ENCODE data around the gene TBC1D1. TPM values are rescaled to one million over a fixed set of nuclear protein-coding genes. Genes with fewer than 3 reads are reported as not detected.

Gene TBC1D1
- total and polyA plus RNA-seq, 8 donors = 53.3 to 78.9 (median 71.1) TPM

DNA sequence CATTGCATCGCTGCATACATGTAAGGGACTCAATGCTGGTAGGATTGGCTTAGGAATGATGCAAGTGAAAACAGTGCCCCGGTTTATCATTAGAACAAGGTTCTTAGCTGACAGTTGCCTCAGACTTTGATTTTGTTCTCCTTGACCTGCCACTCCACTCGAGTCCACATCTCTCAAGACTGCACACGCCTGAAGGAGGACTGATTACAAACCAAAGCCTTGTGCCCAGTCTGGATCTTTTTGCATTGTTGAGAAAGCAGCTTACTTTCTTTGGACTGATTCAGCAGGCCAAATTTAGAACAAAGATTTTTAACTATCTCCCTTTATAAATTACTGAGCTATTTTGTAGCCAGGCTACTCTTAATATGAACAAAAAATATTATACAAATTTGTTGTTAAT is 194.9 kb downstream of the TBC1D1 start:
- TF ChIP-seq, protein P1, sequence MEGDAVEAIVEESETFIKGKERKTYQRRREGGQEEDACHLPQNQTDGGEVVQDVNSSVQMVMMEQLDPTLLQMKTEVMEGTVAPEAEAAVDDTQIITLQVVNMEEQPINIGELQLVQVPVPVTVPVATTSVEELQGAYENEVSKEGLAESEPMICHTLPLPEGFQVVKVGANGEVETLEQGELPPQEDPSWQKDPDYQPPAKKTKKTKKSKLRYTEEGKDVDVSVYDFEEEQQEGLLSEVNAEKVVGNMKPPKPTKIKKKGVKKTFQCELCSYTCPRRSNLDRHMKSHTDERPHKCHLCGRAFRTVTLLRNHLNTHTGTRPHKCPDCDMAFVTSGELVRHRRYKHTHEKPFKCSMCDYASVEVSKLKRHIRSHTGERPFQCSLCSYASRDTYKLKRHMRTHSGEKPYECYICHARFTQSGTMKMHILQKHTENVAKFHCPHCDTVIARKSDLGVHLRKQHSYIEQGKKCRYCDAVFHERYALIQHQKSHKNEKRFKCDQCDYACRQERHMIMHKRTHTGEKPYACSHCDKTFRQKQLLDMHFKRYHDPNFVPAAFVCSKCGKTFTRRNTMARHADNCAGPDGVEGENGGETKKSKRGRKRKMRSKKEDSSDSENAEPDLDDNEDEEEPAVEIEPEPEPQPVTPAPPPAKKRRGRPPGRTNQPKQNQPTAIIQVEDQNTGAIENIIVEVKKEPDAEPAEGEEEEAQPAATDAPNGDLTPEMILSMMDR (IDR thresholded peaks at IDR 0.05) = no peak
- Histone ChIP-seq H3K4me1 (peaks cover 0 to 16% of the 10 kb centered on the region in 2 donors), H3K27ac (no peak overlapping the region), H3K27me3 (no peaks in the 10 kb centered on the region), H3K4me3 (no peak overlapping the region), H3K36me3 (peaks cover 0 to 11% of the 10 kb centered on the region in 2 donors), H3K9me3 (no peaks in the 10 kb centered on the region)
- no peak for ATAC-seq
- DNase-seq = no peak
- intact Hi-C loops (cut with DNase I) = no loop called here

DNA sequence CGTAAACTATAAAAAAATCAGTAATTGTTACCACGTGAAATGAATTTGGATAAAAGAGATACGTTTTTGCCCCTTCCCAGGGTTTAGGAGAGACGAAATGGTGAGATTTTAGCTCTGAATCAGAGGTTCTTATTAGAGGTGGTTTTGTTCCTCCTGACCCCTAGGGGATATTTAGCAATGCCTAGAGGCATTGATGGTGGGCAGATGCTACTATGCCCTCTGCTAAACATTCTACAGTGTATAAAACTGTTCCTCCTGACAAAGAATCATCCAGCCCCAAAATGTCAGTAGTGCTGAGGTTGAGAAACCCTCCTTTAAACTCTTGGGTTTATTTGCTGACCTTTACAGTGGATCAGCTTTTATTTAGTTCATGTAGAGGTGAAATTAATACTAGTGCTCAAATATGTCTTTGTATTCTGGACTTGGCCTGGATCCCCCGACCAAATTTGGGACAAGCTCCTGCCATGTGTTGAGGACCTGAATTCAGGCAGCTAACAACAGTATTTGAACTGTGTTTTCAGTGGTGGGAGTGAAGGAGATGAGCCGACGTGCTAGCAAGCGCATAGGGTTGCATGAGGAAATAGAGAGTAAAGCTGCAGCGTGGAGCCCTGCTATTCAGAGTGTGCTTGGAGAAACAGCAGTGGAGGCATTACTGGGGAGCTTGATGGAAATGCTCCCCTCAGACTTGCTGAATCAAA is 195.4 kb downstream of the TBC1D1 start:
- ATAC-seq = no peak
- H3K9me3 ChIP-seq = no peaks in the 10 kb centered on the region
- peaks cover 0 to 11% of the 10 kb centered on the region in 2 donors for H3K36me3 ChIP-seq
- peaks cover 0 to 12% of the 10 kb centered on the region in 2 donors for H3K4me1 ChIP-seq
- no peak for DNase-seq
- no peak overlapping the region for H3K27ac ChIP-seq
- no peaks in the 10 kb centered on the region for H3K27me3 ChIP-seq
- TF ChIP-seq, protein P1 (IDR thresholded peaks at IDR 0.05) = no peak
- H3K4me3 ChIP-seq = no peak overlapping the region
- intact Hi-C loops (cut with DNase I) = no loop called here

DNA sequence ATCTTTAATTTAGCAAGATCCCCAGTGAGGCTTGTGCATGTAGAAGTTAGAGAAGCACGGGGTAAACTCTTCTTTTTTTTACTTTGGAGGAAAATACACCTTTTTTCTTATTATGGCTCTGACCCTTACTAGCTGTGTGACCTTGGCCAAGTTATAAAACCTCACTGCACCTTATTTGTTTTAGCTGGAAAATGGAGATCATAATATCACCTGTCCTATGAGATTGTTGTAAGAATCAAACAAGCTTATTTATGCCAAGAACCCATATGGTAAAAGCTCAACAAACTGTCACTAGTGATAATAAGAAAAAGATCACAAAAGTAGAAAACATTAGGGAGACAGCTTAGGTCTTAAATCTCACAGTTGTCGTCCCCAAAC is 196.0 kb downstream of the TBC1D1 start:
- Histone ChIP-seq H3K9me3 (no peaks in the 10 kb centered on the region), H3K27me3 (no peaks in the 10 kb centered on the region), H3K36me3 (peaks cover 0 to 11% of the 10 kb centered on the region in 2 donors), H3K4me1 (peaks cover 0 to 8% of the 10 kb centered on the region in 2 donors), H3K27ac (no peak overlapping the region), H3K4me3 (no peak overlapping the region)
- ATAC-seq (no peak), DNase-seq (no peak)
- TF ChIP-seq, protein P1 (IDR thresholded peaks at IDR 0.05) = no peak
- intact Hi-C loops (cut with DNase I) = no loop called here

DNA sequence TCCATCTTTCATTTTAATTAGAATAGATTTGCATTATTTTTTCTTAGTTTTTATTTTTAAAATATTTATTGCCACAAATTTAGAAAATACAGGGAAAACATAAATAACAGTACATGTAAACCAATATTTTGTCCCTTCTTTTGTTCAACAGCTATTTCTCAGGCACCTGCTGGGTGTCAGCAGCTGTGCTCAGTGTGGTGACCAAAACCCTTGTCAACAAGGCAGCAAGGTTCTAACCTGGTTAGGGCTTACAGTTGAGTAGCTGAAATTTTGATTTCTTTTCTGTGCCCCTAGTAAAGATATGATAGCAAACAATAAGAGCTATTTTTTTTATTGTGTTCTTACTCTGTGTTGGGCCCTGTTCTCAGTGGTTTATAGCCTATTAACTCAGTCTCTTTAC is 197.4 kb downstream of the TBC1D1 start:
- Histone ChIP-seq H3K36me3 (peaks cover 0 to 15% of the 10 kb centered on the region in 2 donors), H3K4me3 (no peak overlapping the region), H3K4me1 (no peaks in the 10 kb centered on the region), H3K27me3 (no peaks in the 10 kb centered on the region), H3K27ac (no peak overlapping the region), H3K9me3 (no peaks in the 10 kb centered on the region)
- ATAC-seq = no peak
- DNase-seq = no peak
- TF ChIP-seq, protein P1 (IDR thresholded peaks at IDR 0.05) = no peak
- intact Hi-C loops (cut with DNase I) = no loop called here

DNA sequence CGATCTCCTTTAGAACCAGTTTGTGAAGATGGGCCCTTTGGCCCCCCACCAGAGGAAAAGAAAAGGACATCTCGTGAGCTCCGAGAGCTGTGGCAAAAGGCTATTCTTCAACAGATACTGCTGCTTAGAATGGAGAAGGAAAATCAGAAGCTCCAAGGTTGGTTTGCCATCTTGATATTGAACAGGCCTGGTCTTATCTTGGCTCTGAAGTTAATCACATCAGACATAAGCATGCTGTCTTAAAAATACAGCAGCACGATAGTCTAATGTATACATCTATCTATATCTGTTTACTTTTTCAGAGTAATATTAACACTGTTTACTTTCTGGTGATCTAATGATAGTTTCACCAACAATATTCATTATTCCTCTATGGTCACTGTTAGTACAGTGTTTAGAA is 199.1 kb downstream of the TBC1D1 start:
- Histone ChIP-seq H3K4me1 (no peaks in the 10 kb centered on the region), H3K4me3 (no peak overlapping the region), H3K27ac (no peak overlapping the region), H3K9me3 (no peaks in the 10 kb centered on the region), H3K27me3 (no peaks in the 10 kb centered on the region), H3K36me3 (peaks cover 0 to 15% of the 10 kb centered on the region in 2 donors)
- DNase-seq = no peak
- intact Hi-C loops (cut with DNase I) = no loop called here
- ATAC-seq = no peak
- TF ChIP-seq, protein P1 (IDR thresholded peaks at IDR 0.05) = no peak

All from left lung (tissue), 10 donors.